Skeletal muscle tissue (tissue), 4 donors: ENCODE measurements around the gene LRRC9. TPM values are rescaled to one million over a fixed set of nuclear protein-coding genes. Genes with fewer than 3 reads are reported as not detected.
"Not testable (repeated sequence)": the region's sequence is repeated elsewhere in the genome, so short reads cannot be mapped to it uniquely, and the experiment has no call there.

Source experiments
- H3K27ac ChIP-seq: one replicate; pipeline ENCODE4 v1.7.0; 2013; ENCODE audit warnings: mild to moderate bottlenecking, low read depth, low read length, inconsistent platforms
- H3K27me3 ChIP-seq, 3 donors: one replicate each; pipeline ENCODE4 v1.7.0; 2013; ENCODE audit warnings: low read length in 3 of 3; ENCODE audit not compliant: control insufficient read depth in 3 of 3, insufficient read depth in 3 of 3
- H3K36me3 ChIP-seq, 3 donors: one replicate each; pipeline ENCODE4 v1.7.0; 2013; ENCODE audit warnings: low read length in 3 of 3; ENCODE audit not compliant: control insufficient read depth in 3 of 3, insufficient read depth in 3 of 3
- H3K4me1 ChIP-seq, 3 donors: one replicate each; pipeline ENCODE4 v1.7.0; 2013; ENCODE audit warnings: low read length in 3 of 3, mild to moderate bottlenecking in 3 of 3; ENCODE audit not compliant: control insufficient read depth in 3 of 3, insufficient read depth in 3 of 3
- H3K4me3 ChIP-seq, 3 donors: one replicate each; pipeline ENCODE4 v1.7.0; 2013; ENCODE audit warnings: low read length in 3 of 3
- H3K9ac ChIP-seq, 3 donors: one replicate each; pipeline ENCODE4 v1.7.0; 2013; ENCODE audit warnings: low read length in 3 of 3, mild to moderate bottlenecking in 3 of 3, moderate library complexity in 2 of 3, low read depth in 1 of 3
- H3K9me3 ChIP-seq, 3 donors: one replicate each; pipeline ENCODE4 v1.7.0; 2013; ENCODE audit warnings: low read length in 3 of 3; ENCODE audit not compliant: control insufficient read depth in 3 of 3
- total RNA-seq: library from RNA; depleted of rRNA; stranded (reverse); fragments of >200 nt; gene quantifications from one replicate; pipeline ENCODE4 v1.2.3, GENCODE V29; 2014
- donor health status: Osteomylitis.

Gene LRRC9
- total RNA-seq, 1 donor from 2014 or later: not detected

DNA sequence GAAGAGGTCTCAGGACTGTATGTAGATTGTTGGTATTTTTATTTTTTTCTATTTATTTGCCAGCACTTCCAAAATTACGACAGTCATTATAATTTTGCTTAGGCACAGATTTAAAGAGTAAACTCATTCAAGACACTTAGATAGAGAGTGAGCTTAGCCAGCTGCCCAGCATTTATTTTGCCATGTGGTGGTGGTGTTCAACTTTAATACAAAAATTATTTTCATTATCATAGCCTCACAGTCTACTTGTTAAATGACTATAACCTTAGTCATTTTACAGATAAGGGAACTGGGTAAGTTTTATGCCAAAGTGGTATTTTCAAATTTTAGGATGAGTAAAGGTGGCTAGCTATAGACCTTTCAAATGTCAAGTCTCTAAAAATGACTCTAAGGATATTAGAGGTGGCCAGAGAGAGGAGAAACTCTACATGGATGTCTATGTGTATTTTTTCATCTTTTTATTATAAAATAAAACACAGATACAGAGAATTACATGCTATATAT lies 66.7 kb downstream of the LRRC9 start:
- H3K36me3 ChIP-seq: no peaks in the 10 kb centered on the region
- no peak overlapping the region for H3K4me3 ChIP-seq
- no peak overlapping the region for H3K27ac ChIP-seq
- H3K4me1 ChIP-seq: no peaks in the 10 kb centered on the region
- no peaks in the 10 kb centered on the region for H3K9me3 ChIP-seq
- no peak overlapping the region for H3K9ac ChIP-seq
- no peaks in the 10 kb centered on the region for H3K27me3 ChIP-seq

- H3K9me3 ChIP-seq: no peaks in the 10 kb centered on the region
- no peaks in the 10 kb centered on the region for H3K36me3 ChIP-seq
- no peaks in the 10 kb centered on the region for H3K27me3 ChIP-seq
- H3K9ac ChIP-seq: peak overlapping the region; percentile 4 to 11 (median 7)
- H3K4me3 ChIP-seq: no peak overlapping the region
- peak overlapping the region; percentile 84 for H3K27ac ChIP-seq
- peaks cover 0 to 14% (median 3%) of the 10 kb centered on the region in 3 donors for H3K4me1 ChIP-seq
Observed at GRCh38 chr14:59997449-59997848, 77.5 kb downstream of the LRRC9 start.

DNA sequence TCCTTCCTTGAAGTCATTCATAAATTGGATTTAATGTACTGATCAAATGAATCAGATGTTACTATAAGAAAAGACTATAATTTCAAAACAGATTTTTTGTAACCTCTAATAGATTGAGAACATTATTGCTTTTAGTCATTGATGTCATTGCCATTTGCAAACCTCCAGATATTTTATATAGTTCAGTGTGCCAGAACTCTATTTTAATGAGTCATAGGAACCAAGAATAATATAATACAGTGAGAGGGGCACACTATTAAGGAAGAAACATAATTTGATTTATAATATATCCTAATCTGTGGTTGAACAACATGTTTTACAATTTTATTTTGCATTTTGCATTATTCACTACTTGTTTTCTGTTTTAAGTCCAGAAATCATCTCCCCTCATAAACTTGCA lies 78.0 kb downstream of the LRRC9 start:
- Histone ChIP-seq H3K9ac (peak overlapping the region in 2 of 3 donors; percentile 4 to 11), H3K27me3 (no peaks in the 10 kb centered on the region), H3K27ac (peak overlapping the region; percentile 84), H3K9me3 (no peaks in the 10 kb centered on the region), H3K36me3 (no peaks in the 10 kb centered on the region), H3K4me3 (no peak overlapping the region), H3K4me1 (peaks cover 5 to 18% (median 8%) of the 10 kb centered on the region in 3 donors)

DNA sequence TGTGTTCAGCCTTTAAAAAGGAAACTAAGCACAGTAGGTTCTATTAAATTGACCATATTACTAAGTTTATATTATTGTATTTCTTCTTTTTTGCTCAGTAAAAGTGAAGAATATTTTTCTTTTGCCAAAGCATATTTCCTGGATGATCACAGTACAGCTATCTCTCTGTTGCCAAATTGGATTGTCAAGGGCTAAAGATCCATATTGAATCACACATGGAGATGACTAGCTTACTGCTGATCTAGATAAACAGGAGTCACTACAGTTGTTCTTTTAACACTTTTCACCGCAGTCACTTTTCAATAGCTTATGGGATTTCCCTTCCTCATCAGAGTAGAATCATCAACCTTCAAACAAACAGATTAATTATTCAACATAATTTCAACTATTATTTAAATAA lies 78.6 kb downstream of the LRRC9 start:
- Histone ChIP-seq H3K27ac (peak overlapping the region; percentile 84), H3K4me3 (no peak overlapping the region), H3K9me3 (no peaks in the 10 kb centered on the region), H3K4me1 (peaks cover 8 to 19% (median 9%) of the 10 kb centered on the region in 3 donors), H3K36me3 (no peaks in the 10 kb centered on the region), H3K27me3 (no peaks in the 10 kb centered on the region), H3K9ac (no peak overlapping the region)

DNA sequence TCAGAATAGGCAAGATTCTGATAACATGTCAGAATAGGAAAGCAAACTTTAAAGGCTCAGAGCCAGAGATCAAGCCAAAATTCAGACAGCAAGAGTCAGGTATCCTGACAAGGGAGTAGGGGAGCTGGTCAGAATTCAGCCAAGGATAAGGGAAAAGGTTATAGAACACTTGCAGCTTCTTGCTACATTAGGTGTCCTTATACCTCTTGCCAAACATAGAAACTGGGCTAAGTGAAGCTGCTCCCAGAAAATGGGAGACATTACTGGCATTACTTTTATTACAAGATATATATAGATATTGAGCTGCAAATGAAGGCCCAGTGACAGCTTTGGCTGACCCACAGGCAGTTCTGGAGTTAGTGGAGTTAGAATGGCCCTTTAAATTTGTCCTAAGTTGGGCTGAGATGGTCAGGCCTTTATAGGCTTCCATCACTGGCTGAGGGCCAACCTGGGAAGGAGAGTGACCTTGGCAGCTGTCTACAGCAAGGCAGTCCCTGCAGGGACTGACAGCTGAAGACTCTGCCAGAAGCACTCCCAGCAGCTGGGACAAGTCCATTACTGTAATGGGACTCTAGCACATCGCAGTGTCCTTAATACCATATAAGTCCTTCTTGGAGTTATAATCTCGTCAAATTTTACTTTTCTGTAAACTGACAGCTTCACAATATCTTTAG lies 83.0 kb downstream of the LRRC9 start:
- H3K27ac ChIP-seq: peak overlapping the region; percentile 75
- H3K27me3 ChIP-seq: no peaks in the 10 kb centered on the region
- H3K36me3 ChIP-seq: no peaks in the 10 kb centered on the region
- peak overlapping the region in 1 of 3 donors; percentile 33 for H3K4me3 ChIP-seq
- no peaks in the 10 kb centered on the region for H3K9me3 ChIP-seq
- H3K9ac ChIP-seq: peak overlapping the region in 1 of 3 donors; percentile 44
- peaks cover 9 to 12% (median 9%) of the 10 kb centered on the region in 3 donors for H3K4me1 ChIP-seq

DNA sequence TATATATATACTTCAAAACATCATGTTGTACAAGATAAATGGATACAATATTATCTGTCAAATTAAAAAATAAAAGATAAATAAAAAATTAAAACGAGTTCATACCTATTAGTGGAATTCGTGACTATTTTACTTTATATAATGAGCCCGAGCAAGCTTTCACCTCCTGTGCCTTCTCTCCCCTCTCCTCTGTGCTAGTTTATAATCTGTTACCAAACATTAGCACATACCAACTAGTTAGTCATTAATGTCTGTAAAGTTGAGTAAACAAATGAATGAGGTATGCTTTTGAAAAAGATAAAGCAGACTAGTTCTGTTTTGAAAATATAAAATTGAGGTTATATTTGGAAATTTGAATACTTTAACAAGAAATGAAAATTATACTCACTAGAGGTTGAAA lies 84.0 kb downstream of the LRRC9 start:
- Histone ChIP-seq H3K9ac (no peak overlapping the region), H3K36me3 (no peaks in the 10 kb centered on the region), H3K4me3 (no peak overlapping the region), H3K27ac (peak overlapping the region; percentile 75), H3K4me1 (peaks cover 5 to 9% (median 7%) of the 10 kb centered on the region in 3 donors), H3K27me3 (no peaks in the 10 kb centered on the region), H3K9me3 (no peaks in the 10 kb centered on the region)

DNA sequence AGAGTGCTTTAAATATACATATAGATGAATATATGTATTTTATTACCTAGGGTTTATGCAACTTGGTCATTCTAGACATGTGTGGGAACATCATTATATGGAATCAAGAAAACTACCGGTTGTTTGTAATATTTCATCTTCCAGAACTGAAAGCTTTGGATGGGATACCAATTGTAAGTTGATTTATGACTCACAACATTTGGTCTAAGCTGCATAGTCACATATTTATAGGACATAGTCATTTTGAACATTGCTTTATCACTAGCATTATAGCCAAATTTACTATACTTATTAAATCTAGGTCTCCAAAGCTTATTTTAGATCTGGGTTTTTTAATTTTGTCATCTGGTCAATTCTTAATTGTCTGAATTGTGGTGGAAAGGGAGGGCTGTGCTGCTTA lies 88.1 kb downstream of the LRRC9 start:
- peaks cover under 1 to 4% (median 1%) of the 10 kb centered on the region in 3 donors for H3K4me1 ChIP-seq
- no peaks in the 10 kb centered on the region for H3K36me3 ChIP-seq
- no peak overlapping the region for H3K9ac ChIP-seq
- H3K27ac ChIP-seq: no peak overlapping the region
- H3K4me3 ChIP-seq: no peak overlapping the region
- H3K27me3 ChIP-seq: no peaks in the 10 kb centered on the region
- H3K9me3 ChIP-seq: no peaks in the 10 kb centered on the region

DNA sequence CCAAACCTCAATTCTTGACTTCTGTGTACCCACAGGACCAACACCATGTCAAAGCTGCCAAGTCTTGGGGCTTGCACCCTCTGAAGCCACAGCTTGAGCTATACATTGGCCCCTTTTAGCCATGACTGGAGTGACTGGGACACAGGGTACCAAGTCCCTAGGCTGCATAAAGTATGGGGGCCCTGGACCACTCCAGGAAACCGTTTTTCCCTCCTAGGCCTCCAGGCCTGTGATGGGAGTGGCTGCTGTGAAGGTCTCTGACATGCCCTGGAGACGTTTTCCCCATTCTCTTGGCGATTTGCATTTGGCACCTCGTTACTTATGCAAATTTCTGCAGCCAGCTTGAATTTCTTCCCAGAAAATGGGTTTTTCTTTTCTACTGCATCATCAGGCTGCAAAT lies 90.3 kb downstream of the LRRC9 start:
- not testable (repeated sequence) for H3K9ac ChIP-seq, H3K27me3 ChIP-seq, H3K27ac ChIP-seq, H3K4me1 ChIP-seq, H3K36me3 ChIP-seq, H3K4me3 ChIP-seq, H3K9me3 ChIP-seq

GRCh38 chr14:60014402-60014801 lies 94.5 kb downstream of the LRRC9 start:
- H3K4me1 ChIP-seq: no peaks in the 10 kb centered on the region

GRCh38 chr14:60021619-60022018 lies 101.7 kb downstream of the LRRC9 start:
- Histone ChIP-seq H3K27ac (no peak overlapping the region), H3K9me3 (no peaks in the 10 kb centered on the region), H3K4me1 (no peaks in the 10 kb centered on the region), H3K36me3 (no peaks in the 10 kb centered on the region), H3K27me3 (no peaks in the 10 kb centered on the region), H3K4me3 (no peak overlapping the region), H3K9ac (no peak overlapping the region)

More at GRCh38 chr14:60014402-60014801, 94.5 kb downstream of the LRRC9 start:
- H3K27ac ChIP-seq: no peak overlapping the region
- H3K9me3 ChIP-seq: no peaks in the 10 kb centered on the region
- H3K4me3 ChIP-seq: no peak overlapping the region
- H3K9ac ChIP-seq: no peak overlapping the region
- no peaks in the 10 kb centered on the region for H3K36me3 ChIP-seq
- no peaks in the 10 kb centered on the region for H3K27me3 ChIP-seq
